Trophoblast cell (in vitro differentiated cells and primary cell): ENCODE measurements around the gene ZBBX. TPM values are rescaled to one million over a fixed set of nuclear protein-coding genes. Genes with fewer than 3 reads are reported as not detected.
"Not testable (repeated sequence)": the region's sequence is repeated elsewhere in the genome, so short reads cannot be mapped to it uniquely, and the experiment has no call there.

Source experiments
- DNase-seq, 2 donors: peaks; one replicate each; pipeline ENCODE4 v3.0.0-alpha.2; 2016
- H2AFZ ChIP-seq: 2 replicates; pipeline ENCODE4 v1.6.1; 2013; ENCODE audit warnings: low read length, moderate library complexity, mild to moderate bottlenecking; ENCODE audit not compliant: insufficient read depth, poor library complexity
- H2AK5ac ChIP-seq: 2 replicates; pipeline ENCODE4 v1.6.1; 2013; ENCODE audit warnings: mild to moderate bottlenecking, low read length
- H2BK120ac ChIP-seq: 2 replicates; pipeline ENCODE4 v1.6.1; 2013; ENCODE audit warnings: low read length, mild to moderate bottlenecking, moderate library complexity; ENCODE audit not compliant: insufficient read depth, poor library complexity
- H2BK12ac ChIP-seq: 2 replicates; pipeline ENCODE4 v1.6.1; 2013; ENCODE audit warnings: mild to moderate bottlenecking, low read length, moderate library complexity
- H2BK5ac ChIP-seq: 2 replicates; pipeline ENCODE4 v1.6.1; 2013; ENCODE audit warnings: low read length, low read depth, moderate library complexity, mild to moderate bottlenecking; ENCODE audit not compliant: poor library complexity
- H3K14ac ChIP-seq: 2 replicates; pipeline ENCODE4 v1.6.1; 2013; ENCODE audit warnings: mild to moderate bottlenecking, low read length
- H3K18ac ChIP-seq: 2 replicates; pipeline ENCODE4 v1.6.1; 2013; ENCODE audit warnings: mild to moderate bottlenecking, low read length
- H3K23ac ChIP-seq: 2 replicates; pipeline ENCODE4 v1.6.1; 2013; ENCODE audit warnings: low read length
- H3K27ac ChIP-seq: 2 replicates; pipeline ENCODE4 v1.5.1; 2013; ENCODE audit warnings: low read depth, mild to moderate bottlenecking, inconsistent platforms, low read length, moderate library complexity
- H3K27me3 ChIP-seq: 2 replicates; pipeline ENCODE4 v1.6.1; 2013; ENCODE audit warnings: inconsistent platforms, mild to moderate bottlenecking, low read length, moderate library complexity; ENCODE audit not compliant: insufficient read depth
- H3K36me3 ChIP-seq, 2 experiments: 1 replicate in 1 of 2; 2 replicates in 1 of 2; pipeline ENCODE4 v1.6.1; 2013; ENCODE audit warnings: low read length in 2 of 2, mild to moderate bottlenecking in 2 of 2, moderate library complexity in 1 of 2; ENCODE audit not compliant: insufficient read depth in 2 of 2, control insufficient read depth in 1 of 2
- H3K4ac ChIP-seq: 2 replicates; pipeline ENCODE4 v1.6.1; 2013; ENCODE audit warnings: low read depth, mild to moderate bottlenecking, low read length, moderate library complexity
- H3K4me1 ChIP-seq, 2 experiments: 1 replicate in 1 of 2; 2 replicates in 1 of 2; pipeline ENCODE4 v1.6.1; 2013; ENCODE audit warnings: low read length in 2 of 2, mild to moderate bottlenecking in 2 of 2, moderate library complexity in 1 of 2; ENCODE audit not compliant: insufficient read depth in 2 of 2, control insufficient read depth in 1 of 2
- H3K4me2 ChIP-seq: 2 replicates; pipeline ENCODE4 v1.6.1; 2013; ENCODE audit warnings: inconsistent platforms, mild to moderate bottlenecking, low read length, moderate library complexity
- H3K4me3 ChIP-seq: 2 replicates; pipeline ENCODE4 v1.5.1; 2013; ENCODE audit warnings: mild to moderate bottlenecking, low read depth, low read length, inconsistent platforms
- H3K79me1 ChIP-seq: one replicate; pipeline ENCODE4 v1.6.1; 2013; ENCODE audit warnings: low read length
- H3K79me2 ChIP-seq: 2 replicates; pipeline ENCODE4 v1.6.1; 2013; ENCODE audit warnings: low read length, mild to moderate bottlenecking; ENCODE audit not compliant: control insufficient read depth, insufficient read depth, poor library complexity
- H3K9ac ChIP-seq: 2 replicates; pipeline ENCODE4 v1.6.1; 2013; ENCODE audit warnings: mild to moderate bottlenecking, low read length
- H3K9me3 ChIP-seq: 2 replicates; pipeline ENCODE4 v1.6.1; 2013; ENCODE audit warnings: low read depth, mild to moderate bottlenecking, control low read depth, inconsistent platforms, low read length; ENCODE audit not compliant: insufficient read depth
- H4K12ac ChIP-seq: 2 replicates; pipeline ENCODE4 v1.6.1; 2013; ENCODE audit warnings: low read depth, mild to moderate bottlenecking, low read length, moderate library complexity
- H4K8ac ChIP-seq: 2 replicates; pipeline ENCODE4 v1.6.1; 2013; ENCODE audit warnings: low read depth, mild to moderate bottlenecking, low read length, moderate library complexity
- H4K91ac ChIP-seq: one replicate; pipeline ENCODE4 v1.6.1; 2013; ENCODE audit warnings: low read depth, mild to moderate bottlenecking, low read length, moderate library complexity
- WGBS: extraction: QIAGEN DNeasy Blood & Tissue Kit; methylation state at CpG from one replicate; pipeline ENCODE4 v1.1.7; 2013; ENCODE audit warnings: missing lambda C conversion rate; ENCODE audit not compliant: insufficient read length, insufficient coverage; ENCODE audit errors: extremely low coverage; 5-methylcytosine and 5-hydroxymethylcytosine counted together
- polyA plus RNA-seq: library from polyadenylated mRNA; stranded (reverse); fragments of 200-250 nt; gene quantifications from 2 replicates; pipeline ENCODE4 v1.2.3, GENCODE V29; 2013

Gene ZBBX
- 0.39 and 0.60 TPM in 2 replicates for polyA plus RNA-seq

- Histone ChIP-seq H3K36me3 (no peaks in the 10 kb centered on the region), H2BK120ac (no peak within 1 kb of the TSS), H3K4me3 (peak within 1 kb of the TSS; percentile 83), H2AFZ (peak within 1 kb of the TSS; percentile 61), H3K27me3 (no peaks in the 10 kb centered on the region), H3K4me1 (no peaks in the 10 kb centered on the region), H3K18ac (no peak within 1 kb of the TSS), H3K23ac (no peak within 1 kb of the TSS), H3K9ac (peak within 1 kb of the TSS; percentile 50), H2BK5ac (no peak within 1 kb of the TSS), H4K8ac (peak within 1 kb of the TSS; percentile 50), H3K9me3 (no peaks in the 10 kb centered on the region), H3K4ac (no peak within 1 kb of the TSS), H4K91ac (no peak within 1 kb of the TSS), H3K14ac (no peak within 1 kb of the TSS), H3K79me2 (no peaks in the 10 kb centered on the region), H4K12ac (no peak within 1 kb of the TSS), H3K27ac (no peak within 1 kb of the TSS), H2BK12ac (no peak within 1 kb of the TSS), H3K79me1 (no peaks in the 10 kb centered on the region), H3K4me2 (peak within 1 kb of the TSS; percentile 92), H2AK5ac (no peak within 1 kb of the TSS)
- peak; percentile 83 to 95 for DNase-seq
- no CpG with 5 or more reads among the region's 28 CpGs for WGBS
These were observed at the start of gene ZBBX for GRCh38 chr3:167380004-167380689. ZBBX (minus strand) TSS chr3:167380297; CDS start chr3:167372901, 7,396 bp downstream.

DNA sequence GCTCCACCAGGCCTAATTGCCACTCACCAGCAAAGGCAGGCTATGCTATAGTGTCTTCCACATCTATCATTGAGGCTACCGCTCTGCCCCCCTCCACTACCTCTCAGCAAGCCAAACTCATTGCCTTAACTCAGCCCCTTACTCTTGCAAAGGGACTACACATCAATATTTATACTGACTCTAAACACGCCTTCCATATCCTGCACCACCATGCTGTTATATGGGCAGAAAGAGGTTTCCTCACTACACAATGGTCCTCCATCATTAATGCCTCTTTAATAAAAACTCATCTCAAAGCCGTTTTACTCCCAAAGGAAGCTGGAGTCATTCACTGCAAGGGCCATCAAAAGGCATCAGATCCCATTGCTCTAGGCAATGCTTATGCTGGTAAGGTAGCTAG, 46.9 kb upstream of the ZBBX start:
- not testable (repeated sequence) for H2BK5ac ChIP-seq, H2AFZ ChIP-seq, H3K4me2 ChIP-seq, H3K27ac ChIP-seq, H3K4me3 ChIP-seq, H3K79me1 ChIP-seq, H2AK5ac ChIP-seq, H4K91ac ChIP-seq, H3K4me1 ChIP-seq, H3K14ac ChIP-seq, H3K9ac ChIP-seq, H4K8ac ChIP-seq, H3K79me2 ChIP-seq, H3K36me3 ChIP-seq, H2BK12ac ChIP-seq, DNase-seq, H3K27me3 ChIP-seq, H3K9me3 ChIP-seq, H4K12ac ChIP-seq, H3K23ac ChIP-seq, H3K4ac ChIP-seq, H3K18ac ChIP-seq, H2BK120ac ChIP-seq
- WGBS, result no CpG with 5 or more reads among the region's 3 CpGs

GRCh38 chr3:167422396-167422795, 42.3 kb upstream of the ZBBX start:
- H4K8ac ChIP-seq, H3K14ac ChIP-seq, DNase-seq, H4K12ac ChIP-seq, H2AFZ ChIP-seq, H3K18ac ChIP-seq, H3K36me3 ChIP-seq, H3K4me2 ChIP-seq, H3K9me3 ChIP-seq, H2BK12ac ChIP-seq, H4K91ac ChIP-seq, H3K27ac ChIP-seq, H3K4ac ChIP-seq, H3K79me2 ChIP-seq, H3K9ac ChIP-seq, H2BK5ac ChIP-seq, H3K23ac ChIP-seq, H3K4me1 ChIP-seq, H2BK120ac ChIP-seq, H3K27me3 ChIP-seq, H3K79me1 ChIP-seq, H3K4me3 ChIP-seq, H2AK5ac ChIP-seq: not testable (repeated sequence)
- WGBS, result no CpG with 5 or more reads among the region's 4 CpGs

- Histone ChIP-seq H3K36me3 (no peaks in the 10 kb centered on the region), H3K9me3 (no peaks in the 10 kb centered on the region), H3K9ac (no peak overlapping the region), H3K14ac (no peak overlapping the region), H4K12ac (no peak overlapping the region), H3K4ac (no peak overlapping the region), H3K4me3 (no peak overlapping the region), H3K79me2 (no peaks in the 10 kb centered on the region), H2BK120ac (no peak overlapping the region), H3K4me1 (no peaks in the 10 kb centered on the region), H3K18ac (no peak overlapping the region), H4K8ac (no peak overlapping the region), H3K4me2 (no peak overlapping the region), H2AK5ac (no peak overlapping the region), H2BK5ac (no peak overlapping the region), H3K27ac (no peak overlapping the region), H3K27me3 (no peaks in the 10 kb centered on the region), H3K23ac (no peak overlapping the region), H2BK12ac (no peak overlapping the region), H4K91ac (no peak overlapping the region), H2AFZ (no peak overlapping the region), H3K79me1 (no peaks in the 10 kb centered on the region)
- DNase-seq, result no peak
- no CpG with 5 or more reads among the region's 1 CpG for WGBS
These were observed 29.5 kb upstream of the ZBBX start for GRCh38 chr3:167409611-167410010.
